CD1c-positive myeloid dendritic cell (primary cell): ENCODE data around the gene SPON1.
A peak's percentile ranks its signal among the peaks of the same experiment; 100 is the strongest.

Source experiments
- DNase-seq: peaks from one replicate; pipeline ENCODE4 v3.0.0-alpha.2; 2016; ENCODE audit errors: extremely low spot score

The SPON1 gene

GRCh38 chr11:14185461-14185860, 222.9 kb downstream of the SPON1 start:
- DNase-seq, result no peak

GRCh38 chr11:14186046-14186775, 223.7 kb downstream of the SPON1 start:
- DNase-seq, result no peak

DNA sequence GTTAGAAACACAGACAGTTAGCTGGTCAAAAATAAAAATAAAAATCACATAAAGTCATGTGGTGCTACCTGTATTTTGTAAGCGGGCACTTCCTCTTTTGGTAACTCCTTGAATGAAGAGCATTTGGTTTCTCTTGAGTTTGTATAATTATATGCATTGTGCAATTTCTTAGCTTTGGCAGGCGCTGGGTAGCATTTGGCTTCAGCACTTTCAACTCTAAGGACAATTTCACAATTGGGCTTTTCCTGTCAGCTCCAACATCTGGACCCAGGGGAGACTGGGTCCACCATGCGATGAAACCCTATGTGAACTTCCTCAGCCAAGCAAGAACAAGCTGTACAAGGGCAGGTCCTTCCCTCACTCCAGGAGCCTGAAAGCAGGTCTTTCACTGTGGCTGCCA, 227.4 kb downstream of the SPON1 start:
- DNase-seq, result peak; percentile 19

DNA sequence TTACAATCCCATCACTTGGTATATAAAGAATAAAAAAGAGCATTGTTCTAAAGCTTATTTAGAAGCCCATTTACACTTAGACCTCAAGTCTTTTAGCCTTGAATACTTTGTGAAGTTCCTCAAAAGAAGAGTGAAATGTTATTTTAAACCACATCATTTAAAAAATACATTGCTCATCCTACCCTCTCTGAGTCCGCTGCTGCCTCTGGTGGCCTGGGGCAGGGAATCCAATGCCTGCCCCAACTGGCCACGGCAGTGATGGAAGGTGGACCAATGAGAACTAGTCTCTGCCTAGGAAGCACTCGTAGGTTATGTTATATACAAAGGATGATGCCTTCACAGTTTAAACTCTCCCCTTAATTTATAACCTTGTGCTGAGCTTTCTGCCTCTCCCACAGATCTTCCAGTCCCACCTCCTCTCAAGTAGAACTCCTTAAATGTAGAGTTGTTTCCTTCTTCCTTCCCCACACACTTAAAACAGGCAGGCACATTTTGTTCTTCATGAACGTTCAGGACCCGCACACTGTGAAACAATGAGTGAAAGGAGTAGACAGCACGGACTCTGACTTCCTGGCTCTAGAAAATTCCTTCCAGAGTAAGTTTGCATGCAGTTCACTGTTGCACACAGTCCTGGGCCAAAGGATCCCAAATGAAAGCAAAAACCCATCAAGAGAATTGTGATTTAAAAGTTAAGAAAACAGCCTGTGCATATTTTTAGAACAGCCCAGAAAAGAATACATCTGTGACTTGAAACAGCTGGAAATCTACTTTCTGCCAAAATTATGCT, 228.7 kb downstream of the SPON1 start:
- DNase-seq, result no peak

- DNase-seq, result no peak
Observed at GRCh38 chr11:14193644-14194043, 231.1 kb downstream of the SPON1 start.

DNA sequence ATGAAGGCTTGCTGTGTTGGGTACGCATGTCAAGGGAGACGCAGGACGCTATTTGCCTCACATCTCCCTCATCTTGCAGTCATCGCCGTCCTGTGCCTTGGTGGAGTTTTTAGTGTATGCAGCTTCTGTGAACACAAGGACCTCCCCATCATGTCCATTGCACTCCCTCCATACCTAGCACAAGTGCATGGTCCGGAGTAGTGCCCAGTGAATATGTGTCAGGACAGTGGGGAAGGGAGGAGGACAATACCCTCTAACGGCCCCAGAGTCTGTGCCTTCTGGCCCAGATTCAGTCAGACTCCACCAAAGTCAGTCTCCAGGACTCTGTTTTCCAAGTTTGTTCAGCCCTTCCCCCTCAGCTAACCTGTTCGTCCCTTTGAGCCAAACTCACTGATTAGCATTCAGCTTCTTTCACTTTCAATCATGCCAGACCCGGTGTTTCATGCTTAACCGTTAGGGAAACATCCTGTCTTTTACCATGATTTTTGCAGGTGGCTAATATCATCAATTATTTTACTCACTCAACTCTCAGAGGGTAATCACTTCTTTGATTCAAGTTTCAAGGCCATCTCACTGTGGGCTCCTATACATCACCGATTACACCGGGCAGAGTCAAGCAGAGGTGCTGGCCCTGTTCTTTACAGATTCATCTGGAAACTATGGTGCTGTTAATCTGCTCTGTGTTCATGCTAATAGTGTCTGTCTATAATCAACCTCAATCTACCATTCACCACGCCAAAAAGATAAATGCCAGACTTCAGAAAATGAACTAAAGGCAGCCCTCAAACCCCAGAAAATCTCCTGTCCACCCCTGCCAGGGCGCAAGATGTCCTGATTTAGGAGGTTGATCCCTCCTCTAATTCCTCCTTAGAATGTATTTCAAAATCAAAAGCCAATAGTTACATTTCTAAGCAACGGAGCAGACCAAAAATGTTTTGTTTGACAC, 240.0 kb downstream of the SPON1 start:
- no peak for DNase-seq

DNA sequence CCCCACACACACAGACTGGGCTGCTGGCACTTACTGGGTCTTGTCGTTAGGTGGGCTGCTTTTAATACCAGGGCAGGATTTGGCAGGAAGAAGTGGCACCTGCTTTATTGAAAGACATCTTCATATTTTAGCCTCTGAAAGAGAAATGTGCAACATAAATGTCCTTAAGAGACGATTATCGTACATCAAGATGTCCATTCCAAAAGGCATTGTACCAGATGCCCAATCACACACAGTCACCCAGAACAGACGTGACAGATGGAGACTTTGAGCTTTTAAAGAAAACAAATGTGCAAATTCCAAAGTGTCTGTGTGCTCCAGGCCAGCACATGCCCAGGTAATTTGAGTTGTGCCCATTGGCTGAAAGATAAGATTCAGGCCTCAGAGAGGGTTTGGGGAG, 240.8 kb downstream of the SPON1 start:
- DNase-seq, result no peak

GRCh38 chr11:14212986-14213385, 250.5 kb downstream of the SPON1 start:
- DNase-seq, result no peak

DNA sequence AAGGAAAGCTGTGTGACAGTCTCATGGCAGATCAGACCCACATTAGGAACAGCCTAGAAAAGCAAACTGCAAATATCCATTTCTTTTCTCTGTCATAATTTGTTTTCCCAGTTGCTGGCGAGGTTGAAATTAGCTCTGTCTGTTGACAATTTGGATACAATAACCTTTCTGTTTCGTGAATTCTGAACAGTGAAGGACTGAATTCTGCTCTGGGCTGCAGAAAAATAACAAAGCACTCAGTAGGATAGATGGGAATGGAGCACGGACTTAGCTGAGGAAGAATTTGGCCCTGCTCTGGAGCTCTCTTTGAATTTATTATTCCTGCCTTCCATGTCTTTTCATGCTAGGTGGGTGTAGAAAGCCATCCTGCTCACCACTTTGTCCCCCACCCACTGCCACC, 256.2 kb downstream of the SPON1 start:
- no peak for DNase-seq

DNA sequence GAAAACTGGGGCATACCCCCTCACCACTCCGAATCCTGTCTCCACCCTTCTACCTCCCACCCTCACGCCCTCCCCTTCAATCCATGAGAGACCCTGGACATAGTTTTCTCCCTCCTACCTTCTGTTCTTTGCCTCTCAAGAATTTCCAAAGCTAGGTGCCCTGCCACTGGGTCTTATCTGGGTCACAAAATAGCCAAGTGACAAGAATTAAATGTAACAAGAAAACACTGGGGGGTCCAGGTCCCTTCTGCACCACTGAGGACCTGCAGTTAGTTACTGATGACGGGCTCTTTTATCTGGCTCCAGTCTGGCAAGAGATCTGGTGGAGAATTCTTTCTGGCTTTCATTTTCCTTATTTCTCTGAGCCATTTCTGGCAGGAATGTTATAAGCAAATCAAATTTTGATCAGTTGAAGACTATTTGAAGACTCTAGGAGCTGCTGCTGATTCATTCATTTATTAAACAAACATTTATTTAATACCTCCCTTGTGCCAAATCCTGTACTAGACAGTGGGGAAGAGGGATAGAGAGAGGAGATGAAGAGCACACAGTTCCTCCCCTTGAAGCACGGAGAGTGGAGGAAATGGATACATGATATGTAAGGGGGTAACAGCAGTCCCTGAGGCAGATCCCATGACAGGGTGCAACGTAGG, 261.2 kb downstream of the SPON1 start:
- DNase-seq, result no peak

GRCh38 chr11:14224395-14224794, 261.9 kb downstream of the SPON1 start:
- DNase-seq, result no peak

- no peak for DNase-seq
Observed at GRCh38 chr11:14225666-14226065, 263.1 kb downstream of the SPON1 start.

DNA sequence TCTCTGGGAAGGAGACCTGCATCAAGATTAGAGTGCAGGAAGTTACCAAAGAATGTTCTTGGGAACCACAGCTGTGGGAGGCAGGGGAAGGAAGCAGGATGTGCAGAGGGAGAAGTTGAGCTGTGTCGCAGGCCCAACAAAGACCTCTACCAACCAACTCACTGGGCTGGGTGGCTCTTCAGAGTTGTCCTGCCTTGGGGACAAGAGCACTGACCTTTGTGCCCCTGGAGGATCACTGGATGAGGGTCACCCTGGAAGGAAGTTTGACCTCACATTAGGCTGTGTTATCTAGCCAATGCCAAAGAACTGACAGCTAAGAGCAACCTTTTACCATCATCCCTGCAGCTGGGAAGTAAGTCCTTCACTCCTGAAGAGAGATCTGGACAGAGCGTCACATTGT, 265.8 kb downstream of the SPON1 start:
- peak; percentile 12 for DNase-seq

GRCh38 chr11:14229472-14229871, 266.9 kb downstream of the SPON1 start:
- no peak for DNase-seq

- DNase-seq, result no peak
Observed at GRCh38 chr11:14230407-14230806, 267.9 kb downstream of the SPON1 start.

DNA sequence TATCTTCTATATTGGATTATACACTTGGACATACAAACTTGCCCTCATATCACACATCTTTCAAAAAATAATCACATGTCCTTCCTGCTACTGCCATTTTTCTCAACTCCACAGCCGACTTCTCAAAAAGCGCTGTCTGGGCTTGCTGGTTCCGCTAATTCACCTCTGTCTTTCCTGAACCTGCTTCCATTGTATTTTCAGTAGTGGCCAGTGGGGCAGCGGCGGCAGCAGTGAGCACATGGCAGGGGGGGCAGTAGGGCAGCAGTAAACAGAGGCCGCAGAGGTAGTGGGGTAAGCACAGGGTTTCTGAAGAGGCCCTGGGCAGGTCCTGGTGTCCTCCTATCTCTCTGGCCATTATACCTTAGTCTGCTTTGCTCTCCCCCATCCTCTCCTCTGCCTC, 270.1 kb downstream of the SPON1 start:
- no peak for DNase-seq

DNA sequence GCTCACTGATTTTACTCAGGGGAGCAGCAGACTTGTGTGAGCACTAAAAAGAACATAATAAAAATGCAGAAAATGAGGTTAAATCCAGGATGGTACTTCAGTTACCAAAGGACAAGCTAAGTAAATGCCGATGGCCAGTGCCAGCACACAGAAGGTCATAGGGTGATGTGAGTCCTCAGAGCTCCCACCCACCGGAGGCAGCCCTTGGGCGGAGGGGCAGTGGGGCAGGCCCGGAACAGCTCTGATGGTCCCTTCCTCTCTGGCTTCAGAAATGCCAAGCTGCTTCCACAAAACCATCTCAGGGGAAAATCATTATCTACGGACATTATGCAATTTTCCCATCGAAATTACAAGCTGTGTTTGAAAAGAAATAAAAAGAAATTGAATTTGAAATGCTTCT, 271.9 kb downstream of the SPON1 start:
- no peak for DNase-seq

GRCh38 chr11:14235701-14236100, 273.2 kb downstream of the SPON1 start:
- no peak for DNase-seq

DNA sequence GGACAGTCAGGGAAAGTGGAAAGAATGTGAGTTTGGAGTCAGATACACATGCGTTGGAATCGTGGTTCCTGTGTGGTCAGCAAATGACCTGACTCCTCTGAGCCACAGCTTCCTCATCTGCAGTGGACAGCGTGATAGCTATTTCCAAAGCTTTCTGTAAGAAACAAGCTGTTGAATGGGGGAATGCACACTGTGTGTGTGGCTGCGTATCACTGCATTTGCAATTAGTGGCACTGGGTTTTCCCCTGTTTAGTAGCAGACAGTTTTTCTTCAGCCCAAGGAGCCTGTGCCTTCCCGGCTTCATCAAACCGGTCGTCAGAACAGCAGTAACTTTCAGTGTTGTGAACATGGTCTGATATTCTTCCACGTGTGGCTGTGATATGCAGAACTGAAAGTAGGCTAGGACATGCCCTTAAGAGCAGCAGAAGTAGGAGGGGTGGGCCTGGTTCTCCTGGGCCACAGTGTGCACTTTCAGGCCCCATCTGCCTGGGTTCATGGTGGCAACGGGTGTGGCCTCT, 275.0 kb downstream of the SPON1 start:
- DNase-seq, result peak; percentile 73

GRCh38 chr11:14240221-14240620, 277.7 kb downstream of the SPON1 start:
- peak; percentile 35 for DNase-seq

DNA sequence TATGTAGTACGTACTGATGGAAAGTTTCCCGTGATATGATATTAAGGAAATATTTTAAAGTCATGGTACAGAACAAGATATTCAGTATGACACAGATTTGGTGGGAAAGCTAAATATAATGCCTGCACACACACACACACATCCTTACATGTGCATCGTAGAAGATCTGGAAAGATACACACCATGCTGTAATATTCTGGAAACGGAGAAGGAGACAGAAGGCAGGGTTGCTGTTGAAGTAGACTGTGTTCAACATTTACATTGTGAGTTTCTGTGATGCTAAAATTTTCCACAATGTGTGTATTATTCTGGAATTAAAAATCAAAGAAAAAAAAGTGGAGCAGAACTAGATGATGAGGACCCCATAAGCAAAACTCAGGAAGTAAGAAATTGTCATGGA, 278.4 kb downstream of the SPON1 start:
- no peak for DNase-seq
